NAMALWA (cell line): ENCODE results near the gene MACROD2.

Experiments
- DNase-seq: peaks from one replicate; pipeline ENCODE4 v3.0.0-alpha.2; 2015; ENCODE audit warnings: low spot score

The MACROD2 gene

GRCh38 chr20:14525426-14525825 lies 530.1 kb downstream of the MACROD2 start:
- DNase-seq = no peak

GRCh38 chr20:14526891-14527290 lies 531.6 kb downstream of the MACROD2 start:
- DNase-seq = no peak

GRCh38 chr20:14531786-14532185 lies 536.5 kb downstream of the MACROD2 start:
- no peak for DNase-seq

- DNase-seq = no peak
Measured at GRCh38 chr20:14536738-14537137, 541.4 kb downstream of the MACROD2 start.

- no peak for DNase-seq
Measured at GRCh38 chr20:14538433-14538832, 543.1 kb downstream of the MACROD2 start.

- DNase-seq = no peak
Measured at GRCh38 chr20:14543040-14543439, 547.7 kb downstream of the MACROD2 start.

- DNase-seq = no peak
Measured at GRCh38 chr20:14544688-14545087, 549.4 kb downstream of the MACROD2 start.

GRCh38 chr20:14550655-14551054 lies 555.3 kb downstream of the MACROD2 start:
- no peak for DNase-seq

- no peak for DNase-seq
Measured at GRCh38 chr20:14553774-14554534, 558.6 kb downstream of the MACROD2 start.

GRCh38 chr20:14555676-14556075 lies 560.4 kb downstream of the MACROD2 start:
- DNase-seq = no peak

GRCh38 chr20:14556206-14556605 lies 560.9 kb downstream of the MACROD2 start:
- no peak for DNase-seq

- no peak for DNase-seq
Measured at GRCh38 chr20:14559612-14560011, 564.3 kb downstream of the MACROD2 start.

GRCh38 chr20:14561741-14562221 lies 566.5 kb downstream of the MACROD2 start:
- no peak for DNase-seq

- no peak for DNase-seq
Measured at GRCh38 chr20:14562981-14563380, 567.7 kb downstream of the MACROD2 start.

- DNase-seq = no peak
Measured at GRCh38 chr20:14566505-14566904, 571.2 kb downstream of the MACROD2 start.

- DNase-seq = no peak
Measured at GRCh38 chr20:14568225-14568624, 572.9 kb downstream of the MACROD2 start.

- no peak for DNase-seq
Measured at GRCh38 chr20:14568701-14569100, 573.4 kb downstream of the MACROD2 start.

- no peak for DNase-seq
Measured at GRCh38 chr20:14569641-14570040, 574.3 kb downstream of the MACROD2 start.

- no peak for DNase-seq
Measured at GRCh38 chr20:14570811-14571210, 575.5 kb downstream of the MACROD2 start.

GRCh38 chr20:14573676-14574075 lies 578.4 kb downstream of the MACROD2 start:
- DNase-seq = no peak

- no peak for DNase-seq
Measured at GRCh38 chr20:14576196-14576877, 581.0 kb downstream of the MACROD2 start.

GRCh38 chr20:14580418-14581074 lies 585.2 kb downstream of the MACROD2 start:
- DNase-seq = no peak

GRCh38 chr20:14581731-14582130 lies 586.4 kb downstream of the MACROD2 start:
- no peak for DNase-seq
